ENCODE results near the gene LRRC27. TPM values are rescaled to one million over a fixed set of nuclear protein-coding genes. Genes with fewer than 3 reads are reported as not detected.

The LRRC27 gene
- total RNA-seq, 2 experiments from 2014 or later = 2.5 to 2.8 TPM

- no peak for DNase-seq
- ChIA-PET CTCF (no interaction called here), POLR2A (no interaction called here)
- Mint-ChIP-seq H3K36me3 (no peaks in the 10 kb centered on the region), H3K9me3 (no peaks in the 10 kb centered on the region), H3K4me3 (no peak overlapping the region), H3K4me1 (ENCODE audit: low read depth) (peaks cover 3% of the 10 kb centered on the region), H3K27me3 (no peaks in the 10 kb centered on the region), H3K27ac (no peak overlapping the region)
- intact Hi-C loops (cut with micrococcal nuclease) = loop anchor here (5.0 kb wide), 1 partner anchor 48 kb away; no protein-coding TSS in a partner anchor
Measured at GRCh38 chr10:132304756-132305509, 27.1 kb upstream of the LRRC27 start.

- ChIA-PET POLR2A (no interaction called here), CTCF (no interaction called here)
- peaks cover 3% of the 10 kb centered on the region for H3K27me3 Mint-ChIP-seq
- no peak overlapping the region for H3K27ac Mint-ChIP-seq
- H3K36me3 Mint-ChIP-seq = no peaks in the 10 kb centered on the region
- DNase-seq = no peak
- H3K4me3 Mint-ChIP-seq = peak overlapping the region; percentile 4
- no peaks in the 10 kb centered on the region for H3K9me3 Mint-ChIP-seq
- H3K4me1 Mint-ChIP-seq (ENCODE audit: low read depth) = peaks cover 7% of the 10 kb centered on the region
- intact Hi-C loops (cut with micrococcal nuclease) = loop anchor here (5.0 kb wide), 1 partner anchor 48 kb away; no protein-coding TSS in a partner anchor
Measured at GRCh38 chr10:132305654-132306342, 26.2 kb upstream of the LRRC27 start.

- POLR2A ChIA-PET = no interaction called here
- Mint-ChIP-seq H3K36me3 (no peaks in the 10 kb centered on the region), H3K9me3 (no peaks in the 10 kb centered on the region), H3K27me3 (peaks cover 3% of the 10 kb centered on the region), H3K4me3 (peak overlapping the region; percentile 85), H3K27ac (no peak overlapping the region), H3K4me1 (ENCODE audit: low read depth) (peaks cover 11% of the 10 kb centered on the region)
- CTCF ChIA-PET = no interaction called here
- intact Hi-C loops (cut with micrococcal nuclease) = loop anchor here (5.0 kb wide), 1 partner anchor 49 kb away; no protein-coding TSS in a partner anchor
- no peak for DNase-seq
Measured at GRCh38 chr10:132306343-132306685, 25.7 kb upstream of the LRRC27 start.

- ChIA-PET CTCF (no interaction called here), POLR2A (no interaction called here)
- Mint-ChIP-seq H3K27me3 (peaks cover 3% of the 10 kb centered on the region), H3K36me3 (no peaks in the 10 kb centered on the region), H3K4me1 (ENCODE audit: low read depth) (peaks cover 11% of the 10 kb centered on the region), H3K4me3 (peak overlapping the region; percentile 85), H3K27ac (no peak overlapping the region), H3K9me3 (no peaks in the 10 kb centered on the region)
- intact Hi-C loops (cut with micrococcal nuclease) = loop anchor here (5.0 kb wide), 1 partner anchor 50 kb away; no protein-coding TSS in a partner anchor
- peak; percentile 36 for DNase-seq
Measured at GRCh38 chr10:132306864-132307751, 24.9 kb upstream of the LRRC27 start.

GRCh38 chr10:132307823-132308586, 24.0 kb upstream of the LRRC27 start, which contains the start of gene STK32C:
Gene STK32C (minus strand): TSS chr10:132307950. CDS start chr10:132307833, 117 bp downstream.
- H3K27ac Mint-ChIP-seq = no peak within 1 kb of the TSS

GRCh38 chr10:132308587-132309470, 23.2 kb upstream of the LRRC27 start:
- DNase-seq = peak; percentile 19
- intact Hi-C loops (cut with micrococcal nuclease) = loop anchor here (1.0 to 5.0 kb wide), 5 partner anchors 11 to 228 kb away; partner anchors contain the start of gene INPP5A
- ChIA-PET CTCF (no interaction called here), POLR2A (no interaction called here)
- Mint-ChIP-seq H3K27ac (no peak overlapping the region), H3K9me3 (no peaks in the 10 kb centered on the region), H3K4me1 (ENCODE audit: low read depth) (peaks cover 11% of the 10 kb centered on the region), H3K4me3 (peak overlapping the region; percentile 61), H3K36me3 (no peaks in the 10 kb centered on the region), H3K27me3 (peaks cover 3% of the 10 kb centered on the region)

More at GRCh38 chr10:132307823-132308586, 24.0 kb upstream of the LRRC27 start, which contains the start of gene STK32C:
- ChIA-PET CTCF (no interaction called here), POLR2A (no interaction called here)
- intact Hi-C loops (cut with micrococcal nuclease) = loop anchor here (1.0 to 5.0 kb wide), 5 partner anchors 12 to 229 kb away; partner anchors contain the start of gene INPP5A
- Mint-ChIP-seq H3K4me1 (ENCODE audit: low read depth) (peaks cover 11% of the 10 kb centered on the region), H3K27me3 (peaks cover 3% of the 10 kb centered on the region), H3K9me3 (no peaks in the 10 kb centered on the region), H3K4me3 (peak within 1 kb of the TSS; percentile 85), H3K36me3 (no peaks in the 10 kb centered on the region)
- peak; percentile 93 for DNase-seq

GRCh38 chr10:132309471-132309865, 22.5 kb upstream of the LRRC27 start:
- Mint-ChIP-seq H3K4me3 (no peak overlapping the region), H3K36me3 (no peaks in the 10 kb centered on the region), H3K27me3 (peaks cover 3% of the 10 kb centered on the region), H3K27ac (no peak overlapping the region), H3K4me1 (ENCODE audit: low read depth) (peaks cover 11% of the 10 kb centered on the region), H3K9me3 (no peaks in the 10 kb centered on the region)
- CTCF ChIA-PET = no interaction called here
- DNase-seq = no peak
- POLR2A ChIA-PET = no interaction called here
- intact Hi-C loops (cut with micrococcal nuclease) = loop anchor here (2.0 to 5.0 kb wide), 2 partner anchors 52 to 137 kb away; no protein-coding TSS in a partner anchor

GRCh38 chr10:132309879-132310591, 22.0 kb upstream of the LRRC27 start:
- Mint-ChIP-seq H3K4me1 (ENCODE audit: low read depth) (peaks cover 11% of the 10 kb centered on the region), H3K4me3 (no peak overlapping the region), H3K9me3 (no peaks in the 10 kb centered on the region), H3K27ac (no peak overlapping the region), H3K27me3 (peaks cover 3% of the 10 kb centered on the region), H3K36me3 (no peaks in the 10 kb centered on the region)
- intact Hi-C loops (cut with micrococcal nuclease) = loop anchor here (2.0 to 5.0 kb wide), 2 partner anchors 53 to 137 kb away; no protein-coding TSS in a partner anchor
- ChIA-PET POLR2A (no interaction called here), CTCF (no interaction called here)
- no peak for DNase-seq

- Mint-ChIP-seq H3K9me3 (no peaks in the 10 kb centered on the region), H3K27me3 (peaks cover 3% of the 10 kb centered on the region), H3K27ac (no peak overlapping the region), H3K4me3 (no peak overlapping the region), H3K36me3 (no peaks in the 10 kb centered on the region), H3K4me1 (ENCODE audit: low read depth) (peaks cover 11% of the 10 kb centered on the region)
- POLR2A ChIA-PET = no interaction called here
- CTCF ChIA-PET = interaction anchor here (0.6 kb wide), 1 partner anchor 51 kb away, joined by 3 read pairs; no protein-coding TSS in a partner anchor
- intact Hi-C loops (cut with micrococcal nuclease) = no loop called here
- DNase-seq = no peak
Measured at GRCh38 chr10:132310701-132311337, 21.2 kb upstream of the LRRC27 start.

- Mint-ChIP-seq H3K4me3 (no peak overlapping the region), H3K27me3 (peaks cover 3% of the 10 kb centered on the region), H3K27ac (no peak overlapping the region), H3K4me1 (ENCODE audit: low read depth) (peaks cover 11% of the 10 kb centered on the region), H3K36me3 (no peaks in the 10 kb centered on the region), H3K9me3 (no peaks in the 10 kb centered on the region)
- no peak for DNase-seq
- POLR2A ChIA-PET = no interaction called here
- intact Hi-C loops (cut with micrococcal nuclease) = no loop called here
- CTCF ChIA-PET = no interaction called here
Measured at GRCh38 chr10:132311338-132311939, 20.6 kb upstream of the LRRC27 start.

Data from activated CD4-positive, alpha-beta memory T cell treated with anti-CD3 and anti-CD28 coated beads for 36 hours (primary cell).